ENCODE results near the gene NDFIP2. TPM values are rescaled to one million over a fixed set of nuclear protein-coding genes. Genes with fewer than 3 reads are reported as not detected.
A peak's percentile ranks its signal among the peaks of the same experiment; 100 is the strongest.

NDFIP2 gene
- total RNA-seq, 1 experiment from 2014 or later, result 23.1 TPM

GRCh38 chr13:79442221-79442620, 38.7 kb upstream of the NDFIP2 start:
- CTCF ChIA-PET, result interaction anchor here (1.7 kb wide), 1 partner anchor 18 kb away, joined by 12 read pairs; no protein-coding TSS in a partner anchor
- no peak overlapping the region for H3K4me3 Mint-ChIP-seq
- POLR2A ChIA-PET, result no interaction called here
- no peaks in the 10 kb centered on the region for H3K36me3 Mint-ChIP-seq
- ATAC-seq (no peak), DNase-seq (ENCODE audit: low spot score) (no peak)
- H3K9me3 Mint-ChIP-seq, result no peaks in the 10 kb centered on the region
- no peaks in the 10 kb centered on the region for H3K27me3 Mint-ChIP-seq (ENCODE audit: low read depth)
- peaks cover 25% of the 10 kb centered on the region for H3K4me1 Mint-ChIP-seq
- TF ChIP-seq EMX1 (CRISPR knock-in tag; IDR thresholded peaks at IDR 0.05), result no peak
- TF ChIP-seq, protein P1, sequence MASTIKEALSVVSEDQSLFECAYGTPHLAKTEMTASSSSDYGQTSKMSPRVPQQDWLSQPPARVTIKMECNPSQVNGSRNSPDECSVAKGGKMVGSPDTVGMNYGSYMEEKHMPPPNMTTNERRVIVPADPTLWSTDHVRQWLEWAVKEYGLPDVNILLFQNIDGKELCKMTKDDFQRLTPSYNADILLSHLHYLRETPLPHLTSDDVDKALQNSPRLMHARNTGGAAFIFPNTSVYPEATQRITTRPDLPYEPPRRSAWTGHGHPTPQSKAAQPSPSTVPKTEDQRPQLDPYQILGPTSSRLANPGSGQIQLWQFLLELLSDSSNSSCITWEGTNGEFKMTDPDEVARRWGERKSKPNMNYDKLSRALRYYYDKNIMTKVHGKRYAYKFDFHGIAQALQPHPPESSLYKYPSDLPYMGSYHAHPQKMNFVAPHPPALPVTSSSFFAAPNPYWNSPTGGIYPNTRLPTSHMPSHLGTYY (CRISPR knock-in tag; IDR thresholded peaks at IDR 0.05), result no peak
- no peak for TF ChIP-seq HMGA2 (CRISPR knock-in tag; IDR thresholded peaks at IDR 0.05)
- TF ChIP-seq ZNF396 (CRISPR knock-in tag; IDR thresholded peaks at IDR 0.05; ENCODE audit: borderline replicate concordance), result no peak
- no peak for TF ChIP-seq ESRRA (CRISPR knock-in tag; IDR thresholded peaks at IDR 0.05; ENCODE audit: borderline replicate concordance)
- TF ChIP-seq, protein P2, sequence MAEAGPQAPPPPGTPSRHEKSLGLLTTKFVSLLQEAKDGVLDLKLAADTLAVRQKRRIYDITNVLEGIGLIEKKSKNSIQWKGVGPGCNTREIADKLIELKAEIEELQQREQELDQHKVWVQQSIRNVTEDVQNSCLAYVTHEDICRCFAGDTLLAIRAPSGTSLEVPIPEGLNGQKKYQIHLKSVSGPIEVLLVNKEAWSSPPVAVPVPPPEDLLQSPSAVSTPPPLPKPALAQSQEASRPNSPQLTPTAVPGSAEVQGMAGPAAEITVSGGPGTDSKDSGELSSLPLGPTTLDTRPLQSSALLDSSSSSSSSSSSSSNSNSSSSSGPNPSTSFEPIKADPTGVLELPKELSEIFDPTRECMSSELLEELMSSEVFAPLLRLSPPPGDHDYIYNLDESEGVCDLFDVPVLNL (CRISPR knock-in tag; IDR thresholded peaks at IDR 0.05; ENCODE audit: borderline replicate concordance, low read depth), result no peak
- no peak for TF ChIP-seq ZNF317 (CRISPR knock-in tag; IDR thresholded peaks at IDR 0.05; ENCODE audit: borderline replicate concordance, low read depth)
- TF ChIP-seq NR1H2 (CRISPR knock-in tag; IDR thresholded peaks at IDR 0.05), result no peak
- TF ChIP-seq ZNF138 (CRISPR knock-in tag; conservative IDR thresholded peaks at IDR 0.05), result no peak
- H3K27ac Mint-ChIP-seq, result no peak overlapping the region

DNA sequence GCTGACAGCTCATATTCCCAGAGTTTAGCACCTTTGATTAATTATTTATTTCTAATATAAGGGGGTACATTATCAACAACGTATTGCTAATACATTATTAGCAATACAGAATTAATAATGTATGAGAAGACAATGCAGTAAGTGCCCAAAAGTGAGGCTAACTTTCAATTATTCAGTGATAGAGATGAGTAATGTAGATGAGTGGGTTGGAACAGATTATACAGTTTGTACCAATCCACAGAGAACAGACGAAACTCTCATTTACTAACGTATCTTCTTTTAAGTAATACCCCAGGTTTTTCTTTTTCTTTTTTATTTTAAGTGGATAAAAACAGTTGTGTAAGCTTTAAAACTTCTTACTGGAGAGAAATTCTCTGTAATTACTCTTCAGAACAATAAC, 38.2 kb upstream of the NDFIP2 start:
- DNase-seq (ENCODE audit: low spot score), result no peak
- Mint-ChIP-seq H3K4me3 (no peak overlapping the region), H3K27me3 (ENCODE audit: low read depth) (no peaks in the 10 kb centered on the region), H3K9me3 (no peaks in the 10 kb centered on the region), H3K4me1 (peaks cover 27% of the 10 kb centered on the region), H3K36me3 (no peaks in the 10 kb centered on the region), H3K27ac (no peak overlapping the region)
- ATAC-seq, result no peak
- no peak for TF ChIP-seq SMAD3 (CRISPR knock-in tag; IDR thresholded peaks at IDR 0.05; ENCODE audit: borderline replicate concordance)
- POLR2A ChIA-PET, result no interaction called here
- CTCF ChIA-PET, result interaction anchor here (1.2 to 1.7 kb wide), 2 partner anchors 19 kb away, joined by 3 to 12 read pairs; no protein-coding TSS in a partner anchor

DNA sequence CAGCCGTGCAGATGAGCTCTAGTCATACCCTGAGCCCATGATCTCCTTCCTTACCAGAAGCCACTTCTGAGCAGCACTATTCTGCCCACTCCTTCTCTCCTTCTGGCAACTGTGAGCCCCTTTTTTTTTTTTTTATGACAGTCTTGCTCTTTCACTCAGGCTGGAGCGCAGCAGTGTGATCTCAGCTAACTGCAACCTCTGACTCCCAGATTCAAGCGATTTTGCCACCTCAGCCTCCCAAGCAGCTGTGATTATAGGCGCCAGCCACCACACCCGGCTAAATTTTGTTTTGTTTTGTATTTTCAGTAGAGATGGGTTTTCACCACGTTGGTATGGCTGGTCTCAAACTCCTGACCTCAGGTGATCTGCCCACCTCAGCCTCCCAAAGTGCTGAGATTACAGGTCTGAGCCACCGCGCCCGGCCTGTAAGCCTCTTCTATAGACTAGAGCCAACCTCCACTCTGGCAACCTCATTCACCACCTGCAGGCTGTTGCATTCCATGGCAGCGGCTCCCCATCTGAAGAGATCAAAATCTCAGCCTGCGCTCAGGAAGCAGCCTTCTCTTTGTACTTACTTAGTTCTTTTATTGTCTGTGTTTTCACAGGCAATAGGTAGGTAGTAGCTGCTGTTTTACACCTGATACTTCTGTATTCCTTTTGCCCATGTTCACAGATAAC, 34.8 kb upstream of the NDFIP2 start:
- ChIA-PET POLR2A (no interaction called here), CTCF (interaction anchor here (0.7 to 2.7 kb wide), 3 partner anchors 22 to 95 kb away, joined by 4 to 15 read pairs (median 8); no protein-coding TSS in a partner anchor)
- ATAC-seq (peak; percentile 98), DNase-seq (ENCODE audit: low spot score) (peak; percentile 35)
- H3K27me3 Mint-ChIP-seq (ENCODE audit: low read depth), result no peaks in the 10 kb centered on the region
- H3K36me3 Mint-ChIP-seq, result no peaks in the 10 kb centered on the region
- no peak overlapping the region for H3K27ac Mint-ChIP-seq
- H3K9me3 Mint-ChIP-seq, result no peaks in the 10 kb centered on the region
- H3K4me1 Mint-ChIP-seq, result peaks cover 25% of the 10 kb centered on the region
- H3K4me3 Mint-ChIP-seq, result no peak overlapping the region
- TF ChIP-seq GABPB1 (CRISPR knock-in tag; IDR thresholded peaks at IDR 0.05) (no peak), SMAD4 (CRISPR knock-in tag; IDR thresholded peaks at IDR 0.05) (no peak), NFATC4 (CRISPR knock-in tag; IDR thresholded peaks at IDR 0.05) (no peak), TCF7 (CRISPR knock-in tag; IDR thresholded peaks at IDR 0.05; ENCODE audit: low read depth) (no peak), RORB (CRISPR knock-in tag; IDR thresholded peaks at IDR 0.05) (no peak), ESRRA (CRISPR knock-in tag; IDR thresholded peaks at IDR 0.05; ENCODE audit: borderline replicate concordance) (no peak), NFYB (CRISPR knock-in tag; conservative IDR thresholded peaks at IDR 0.05; ENCODE audit: low read depth) (no peak), ZNF512 (CRISPR knock-in tag; IDR thresholded peaks at IDR 0.05; ENCODE audit: borderline replicate concordance) (no peak), CTCF (IDR thresholded peaks at IDR 0.05) (no peak), SP1 (CRISPR knock-in tag; conservative IDR thresholded peaks at IDR 0.05) (no peak), FOXP1 (CRISPR knock-in tag; IDR thresholded peaks at IDR 0.05; ENCODE audit: borderline replicate concordance) (no peak)
- TF ChIP-seq, protein P3, sequence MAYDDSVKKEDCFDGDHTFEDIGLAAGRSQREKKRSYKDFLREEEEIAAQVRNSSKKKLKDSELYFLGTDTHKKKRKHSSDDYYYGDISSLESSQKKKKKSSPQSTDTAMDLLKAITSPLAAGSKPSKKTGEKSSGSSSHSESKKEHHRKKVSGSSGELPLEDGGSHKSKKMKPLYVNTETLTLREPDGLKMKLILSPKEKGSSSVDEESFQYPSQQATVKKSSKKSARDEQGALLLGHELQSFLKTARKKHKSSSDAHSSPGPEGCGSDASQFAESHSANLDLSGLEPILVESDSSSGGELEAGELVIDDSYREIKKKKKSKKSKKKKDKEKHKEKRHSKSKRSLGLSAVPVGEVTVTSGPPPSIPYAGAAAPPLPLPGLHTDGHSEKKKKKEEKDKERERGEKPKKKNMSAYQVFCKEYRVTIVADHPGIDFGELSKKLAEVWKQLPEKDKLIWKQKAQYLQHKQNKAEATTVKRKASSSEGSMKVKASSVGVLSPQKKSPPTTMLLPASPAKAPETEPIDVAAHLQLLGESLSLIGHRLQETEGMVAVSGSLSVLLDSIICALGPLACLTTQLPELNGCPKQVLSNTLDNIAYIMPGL (CRISPR knock-in tag; IDR thresholded peaks at IDR 0.05), result no peak
- TF ChIP-seq, protein P4, sequence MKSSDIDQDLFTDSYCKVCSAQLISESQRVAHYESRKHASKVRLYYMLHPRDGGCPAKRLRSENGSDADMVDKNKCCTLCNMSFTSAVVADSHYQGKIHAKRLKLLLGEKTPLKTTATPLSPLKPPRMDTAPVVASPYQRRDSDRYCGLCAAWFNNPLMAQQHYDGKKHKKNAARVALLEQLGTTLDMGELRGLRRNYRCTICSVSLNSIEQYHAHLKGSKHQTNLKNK (CRISPR knock-in tag; IDR thresholded peaks at IDR 0.05), result no peak

Data from WTC11 (cell line).